ACC112 (cell line): Measurements from ENCODE around the gene PAX9.

ENCODE experiments used
- H2AFZ ChIP-seq: fragments of 200-600 bp; sonication (generic); one replicate; pipeline ENCODE4 v1.6.0; 2017; ENCODE audit warnings: antibody characterized with exemption, low read length; ENCODE audit not compliant: unreplicated experiment
- H3K27ac ChIP-seq: fragments of 200-600 bp; sonication (generic); 2 replicates; pipeline ENCODE4 v1.5.1; 2014; ENCODE audit warnings: low read depth, mild to moderate bottlenecking, antibody characterized with exemption, low read length, moderate library complexity
- H3K27me3 ChIP-seq: fragments of 200-600 bp; sonication (generic); 2 replicates; pipeline ENCODE4 v1.6.1; 2014; ENCODE audit warnings: mild to moderate bottlenecking, antibody characterized with exemption, low read length, moderate library complexity, mixed read lengths; ENCODE audit not compliant: insufficient read depth
- H3K36me3 ChIP-seq: fragments of 200-600 bp; sonication (generic); 2 replicates; pipeline ENCODE4 v1.6.1; 2016; ENCODE audit warnings: mild to moderate bottlenecking, antibody characterized with exemption, low read length, moderate library complexity, mixed read lengths; ENCODE audit not compliant: insufficient read depth
- H3K4me1 ChIP-seq: fragments of 200-600 bp; sonication (generic); one replicate; pipeline ENCODE4 v1.6.1; 2016; ENCODE audit warnings: low read length, mixed read lengths; ENCODE audit not compliant: insufficient read depth, unreplicated experiment, control insufficient read depth
- H3K4me3 ChIP-seq: fragments of 200-600 bp; sonication (generic); 2 replicates; pipeline ENCODE4 v1.5.1; 2014; ENCODE audit warnings: mild to moderate bottlenecking, low read depth, low read length
- H3K79me2 ChIP-seq: fragments of 200-600 bp; sonication (generic); one replicate; pipeline ENCODE4 v1.6.0; 2016; ENCODE audit warnings: low read length; ENCODE audit not compliant: control insufficient read depth, unreplicated experiment, insufficient read depth

The PAX9 gene

DNA sequence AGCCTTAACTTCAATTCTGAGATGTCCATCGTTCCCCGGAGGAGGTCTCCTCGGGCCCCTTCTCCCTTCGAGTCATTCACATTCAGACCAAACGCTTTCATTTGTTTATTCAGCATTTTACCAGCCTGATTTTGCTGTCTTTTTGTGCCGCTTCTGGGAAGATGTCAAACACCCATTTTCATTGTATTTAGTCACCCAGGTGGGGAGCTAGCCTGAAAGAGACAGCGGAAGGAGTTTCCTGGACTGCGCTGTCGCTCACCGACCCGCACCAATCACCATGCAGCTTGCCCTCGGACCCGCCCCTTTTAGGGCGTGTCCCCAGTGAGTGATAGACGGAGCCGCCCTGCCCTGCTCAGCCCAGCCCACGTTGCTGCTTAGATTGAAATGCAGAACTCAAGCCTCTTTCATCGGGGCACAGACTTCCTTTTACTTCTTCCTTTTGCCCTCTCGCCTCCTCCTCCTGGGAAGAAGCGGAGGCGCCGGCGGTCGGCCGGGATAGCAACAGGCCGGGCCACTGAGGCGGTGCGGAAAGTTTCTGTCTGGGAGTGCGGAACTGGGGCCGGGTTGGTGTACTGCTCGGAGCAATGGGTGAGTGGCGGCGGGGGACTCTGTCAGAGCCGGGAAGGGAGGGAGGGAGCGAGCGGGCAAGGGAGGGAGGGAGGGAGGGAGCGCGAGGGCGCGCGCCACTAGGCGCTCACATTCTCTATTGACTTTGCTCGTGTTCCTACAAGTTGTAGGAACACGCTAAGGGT lies at the start of gene PAX9:
PAX9 (plus strand) TSS at position 355 of the 752 bp plus-strand sequence; CDS start at position 585, 230 bp downstream.
- Histone ChIP-seq H3K4me3 (peak within 1 kb of the TSS; percentile 86), H2AFZ (peak within 1 kb of the TSS; percentile 67), H3K27me3 (peaks cover 98% of the 10 kb centered on the region)

GRCh38 chr14:36617824-36618223 lies 43.8 kb upstream of the PAX9 start:
- H3K27me3 ChIP-seq: peaks cover 66% of the 10 kb centered on the region
- H3K27ac ChIP-seq: no peak overlapping the region
- no peaks in the 10 kb centered on the region for H3K79me2 ChIP-seq
- H3K4me1 ChIP-seq: no peaks in the 10 kb centered on the region
- no peaks in the 10 kb centered on the region for H3K36me3 ChIP-seq
- no peak overlapping the region for H2AFZ ChIP-seq
- H3K4me3 ChIP-seq: no peak overlapping the region

More for the DNA sequence above, at the start of gene PAX9:
- Histone ChIP-seq H3K4me1 (peaks cover 5% of the 10 kb centered on the region), H3K79me2 (no peaks in the 10 kb centered on the region), H3K27ac (no peak within 1 kb of the TSS), H3K36me3 (no peaks in the 10 kb centered on the region)

DNA sequence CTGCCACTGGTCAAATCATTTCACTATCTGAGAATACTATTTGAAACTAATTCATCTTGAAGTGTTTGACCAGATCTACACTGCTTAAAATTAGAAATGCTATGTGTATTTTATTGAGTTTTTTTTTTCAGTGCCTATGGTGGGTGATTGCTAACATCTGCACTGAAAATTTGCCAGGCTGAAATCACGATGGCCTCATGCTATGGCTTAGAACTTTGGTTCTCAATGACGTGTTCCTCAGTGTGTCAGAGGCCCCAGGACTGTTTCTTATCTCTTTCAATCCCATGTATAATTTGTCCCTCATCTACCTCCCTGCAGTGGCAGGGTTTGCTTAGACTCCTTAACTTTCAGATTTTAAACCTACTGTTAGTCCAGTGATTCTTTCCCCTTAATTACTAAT lies 43.0 kb upstream of the PAX9 start:
- H3K79me2 ChIP-seq: no peaks in the 10 kb centered on the region
- H3K36me3 ChIP-seq: no peaks in the 10 kb centered on the region
- H2AFZ ChIP-seq: no peak overlapping the region
- H3K4me1 ChIP-seq: no peaks in the 10 kb centered on the region
- no peak overlapping the region for H3K4me3 ChIP-seq
- no peak overlapping the region for H3K27ac ChIP-seq
- H3K27me3 ChIP-seq: peaks cover 73% of the 10 kb centered on the region

DNA sequence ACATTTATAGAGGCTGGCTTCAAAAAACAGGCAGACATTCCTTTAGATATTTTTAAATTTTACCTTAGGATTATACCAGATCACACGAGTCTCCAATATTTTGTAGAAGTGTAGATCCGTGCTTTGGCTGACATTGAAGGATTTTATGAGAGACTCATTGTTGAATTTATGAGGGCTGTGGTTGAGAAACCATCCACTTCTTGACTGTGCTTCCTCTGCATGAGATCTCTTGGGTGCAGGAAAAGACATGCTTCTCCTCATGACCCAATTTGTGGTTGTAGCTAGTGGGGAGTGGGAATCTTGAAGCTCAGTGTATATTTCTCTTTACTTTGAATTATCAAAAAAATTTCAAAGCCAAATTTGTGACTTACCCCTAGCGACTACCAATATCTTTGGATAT lies 42.5 kb upstream of the PAX9 start:
- Histone ChIP-seq H3K4me3 (no peak overlapping the region), H3K27ac (no peak overlapping the region), H3K4me1 (no peaks in the 10 kb centered on the region), H3K36me3 (no peaks in the 10 kb centered on the region), H3K79me2 (no peaks in the 10 kb centered on the region), H3K27me3 (peaks cover 71% of the 10 kb centered on the region), H2AFZ (no peak overlapping the region)

GRCh38 chr14:36619853-36620252 lies 41.8 kb upstream of the PAX9 start:
- Histone ChIP-seq H3K27me3 (peaks cover 69% of the 10 kb centered on the region), H3K79me2 (no peaks in the 10 kb centered on the region), H3K4me1 (no peaks in the 10 kb centered on the region), H3K36me3 (no peaks in the 10 kb centered on the region), H3K4me3 (no peak overlapping the region), H2AFZ (no peak overlapping the region), H3K27ac (no peak overlapping the region)

DNA sequence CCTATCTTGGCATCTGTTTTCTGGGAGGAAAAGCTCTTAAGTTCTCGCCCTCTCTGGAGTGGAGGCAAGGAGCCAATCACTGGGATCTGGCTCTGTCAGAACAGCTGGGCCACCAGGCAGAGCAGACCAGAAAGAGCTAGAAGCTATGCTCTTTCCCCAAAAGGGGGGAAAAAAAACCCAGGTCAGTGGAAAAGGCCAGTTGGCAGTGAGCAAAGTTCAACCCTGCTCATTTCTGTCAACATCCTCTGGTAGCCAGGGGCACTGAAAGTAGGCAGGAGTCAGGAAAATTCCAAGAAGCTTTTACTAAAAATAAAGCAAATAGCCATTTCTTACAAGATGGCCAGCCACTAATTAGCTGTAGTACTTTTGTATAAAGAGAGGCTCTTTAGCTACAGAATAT lies 36.6 kb upstream of the PAX9 start:
- Histone ChIP-seq H3K27me3 (peaks cover 78% of the 10 kb centered on the region), H3K36me3 (no peaks in the 10 kb centered on the region), H3K4me3 (no peak overlapping the region), H3K27ac (no peak overlapping the region), H3K4me1 (no peaks in the 10 kb centered on the region), H2AFZ (no peak overlapping the region), H3K79me2 (no peaks in the 10 kb centered on the region)

- peaks cover 78% of the 10 kb centered on the region for H3K27me3 ChIP-seq
- H3K4me3 ChIP-seq: no peak overlapping the region
- H3K79me2 ChIP-seq: no peaks in the 10 kb centered on the region
- no peak overlapping the region for H3K27ac ChIP-seq
- H3K36me3 ChIP-seq: no peaks in the 10 kb centered on the region
- H3K4me1 ChIP-seq: no peaks in the 10 kb centered on the region
- H2AFZ ChIP-seq: no peak overlapping the region
These were observed 36.2 kb upstream of the PAX9 start for GRCh38 chr14:36625436-36625835.

GRCh38 chr14:36626151-36626550 lies 35.5 kb upstream of the PAX9 start:
- Histone ChIP-seq H2AFZ (peak overlapping the region; percentile 60), H3K36me3 (no peaks in the 10 kb centered on the region), H3K79me2 (no peaks in the 10 kb centered on the region), H3K27me3 (peaks cover 76% of the 10 kb centered on the region), H3K4me3 (peak overlapping the region; percentile 43; the same call in 1 of the 2 replicates), H3K27ac (no peak overlapping the region), H3K4me1 (no peaks in the 10 kb centered on the region)

- H3K4me3 ChIP-seq: no peak overlapping the region
- peaks cover 67% of the 10 kb centered on the region for H3K27me3 ChIP-seq
- H3K4me1 ChIP-seq: no peaks in the 10 kb centered on the region
- no peaks in the 10 kb centered on the region for H3K36me3 ChIP-seq
- H3K79me2 ChIP-seq: no peaks in the 10 kb centered on the region
- no peak overlapping the region for H3K27ac ChIP-seq
- H2AFZ ChIP-seq: no peak overlapping the region
These were observed 33.7 kb upstream of the PAX9 start for GRCh38 chr14:36627981-36628380.

DNA sequence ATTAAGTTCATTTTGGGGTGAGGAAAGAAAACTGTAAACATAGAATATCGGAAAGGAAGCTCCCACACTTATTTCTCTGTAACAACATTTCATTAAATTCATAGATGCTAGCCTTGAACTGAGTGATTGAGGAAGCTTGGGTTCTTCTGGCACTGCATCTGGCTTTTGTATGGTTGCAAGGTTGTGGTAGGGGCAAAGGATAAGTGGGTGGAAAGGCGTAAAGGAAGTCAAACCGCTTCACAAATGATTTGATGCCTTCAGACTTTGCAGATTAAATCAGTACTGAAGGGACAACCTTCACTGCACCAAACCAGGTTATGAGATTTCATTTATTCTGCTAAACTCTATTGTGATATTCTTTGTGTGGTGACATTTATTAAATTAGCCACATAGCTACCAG lies 28.1 kb upstream of the PAX9 start:
- H3K4me1 ChIP-seq: no peaks in the 10 kb centered on the region
- peaks cover 63% of the 10 kb centered on the region for H3K27me3 ChIP-seq
- no peaks in the 10 kb centered on the region for H3K79me2 ChIP-seq
- no peaks in the 10 kb centered on the region for H3K36me3 ChIP-seq
- H3K4me3 ChIP-seq: no peak overlapping the region
- H2AFZ ChIP-seq: no peak overlapping the region
- H3K27ac ChIP-seq: no peak overlapping the region

DNA sequence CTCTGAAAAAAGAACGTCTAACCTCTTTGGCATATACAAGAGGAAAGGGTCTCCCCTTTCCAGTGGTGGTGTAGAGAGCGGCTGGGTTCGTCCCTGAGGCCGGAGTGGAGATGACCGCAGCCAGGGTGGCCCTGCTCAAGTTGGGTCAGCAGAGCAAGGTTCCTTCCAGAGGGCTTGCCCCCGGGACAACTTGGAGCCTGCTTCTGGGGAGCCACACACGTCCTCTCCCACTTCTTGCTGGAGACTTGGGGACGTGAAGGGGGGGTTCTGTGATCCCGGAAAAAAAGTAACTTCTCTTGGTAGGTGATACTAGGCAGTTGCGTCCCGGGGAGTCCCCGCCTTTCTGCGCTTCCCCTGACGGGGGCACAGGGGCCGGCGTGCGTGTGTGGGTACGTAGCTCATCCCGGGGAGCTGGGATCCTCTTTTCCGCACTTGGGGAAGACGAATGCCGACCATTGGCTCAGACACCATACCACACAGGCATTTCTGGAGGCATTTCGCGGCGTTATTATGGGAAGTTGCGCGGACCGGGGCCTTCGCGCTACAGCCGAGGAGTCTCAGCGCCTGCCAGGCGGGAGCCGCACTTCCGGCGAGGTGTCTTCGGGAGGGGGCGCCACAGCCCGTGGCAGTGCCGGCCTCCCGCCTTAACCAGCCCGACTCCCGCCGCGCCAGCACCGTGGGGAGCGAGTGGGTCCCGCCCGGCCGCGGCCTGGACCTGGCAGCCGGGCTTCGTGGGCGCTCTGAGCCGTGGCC lies 14.8 kb upstream of the PAX9 start:
- Histone ChIP-seq H3K27ac (no peak overlapping the region), H3K36me3 (no peaks in the 10 kb centered on the region), H3K79me2 (no peaks in the 10 kb centered on the region), H2AFZ (peak overlapping the region; percentile 95), H3K4me1 (peaks cover 3% of the 10 kb centered on the region), H3K4me3 (peak overlapping the region; percentile 88), H3K27me3 (peaks cover 93% of the 10 kb centered on the region)
